HG03575 (cell line): ENCODE measurements around the gene NRG3.

Experiments
- ATAC-seq: cut with Tn5 transposase; IDR thresholded peaks from one replicate; pipeline ENCODE4 v1.9.1; 2021; ENCODE audit not compliant: unreplicated experiment, insufficient number of reproducible peaks, low FRiP score; ENCODE audit errors: extremely low read depth

NRG3 gene

GRCh38 chr10:81943583-81943982, 68.6 kb downstream of the NRG3 start:
- ATAC-seq: no peak

- ATAC-seq: no peak
Measured at GRCh38 chr10:81944609-81945008, 69.6 kb downstream of the NRG3 start.

- no peak for ATAC-seq
Measured at GRCh38 chr10:81949283-81949682, 74.3 kb downstream of the NRG3 start.

GRCh38 chr10:81950358-81950757, 75.4 kb downstream of the NRG3 start:
- ATAC-seq: no peak

GRCh38 chr10:81953420-81953819, 78.4 kb downstream of the NRG3 start:
- ATAC-seq: no peak

- ATAC-seq: no peak
Measured at GRCh38 chr10:81957976-81958375, 83.0 kb downstream of the NRG3 start.

GRCh38 chr10:81959016-81959415, 84.0 kb downstream of the NRG3 start:
- no peak for ATAC-seq

GRCh38 chr10:81961451-81962184, 86.6 kb downstream of the NRG3 start:
- no peak for ATAC-seq

GRCh38 chr10:81963606-81964005, 88.6 kb downstream of the NRG3 start:
- ATAC-seq: no peak

- ATAC-seq: no peak
Measured at GRCh38 chr10:81967716-81968115, 92.7 kb downstream of the NRG3 start.

GRCh38 chr10:81969136-81969535, 94.1 kb downstream of the NRG3 start:
- ATAC-seq: no peak

GRCh38 chr10:81978238-81978637, 103.2 kb downstream of the NRG3 start:
- ATAC-seq: no peak

GRCh38 chr10:81981724-81982123, 106.7 kb downstream of the NRG3 start:
- ATAC-seq: no peak

GRCh38 chr10:81984428-81984827, 109.4 kb downstream of the NRG3 start:
- ATAC-seq: no peak

- no peak for ATAC-seq
Measured at GRCh38 chr10:81995254-81995653, 120.3 kb downstream of the NRG3 start.

- ATAC-seq: no peak
Measured at GRCh38 chr10:81996927-81997326, 121.9 kb downstream of the NRG3 start.

- ATAC-seq: no peak
Measured at GRCh38 chr10:82020999-82021398, 146.0 kb downstream of the NRG3 start.

- no peak for ATAC-seq
Measured at GRCh38 chr10:82027711-82028110, 152.7 kb downstream of the NRG3 start.

- ATAC-seq: no peak
Measured at GRCh38 chr10:82037076-82037475, 162.1 kb downstream of the NRG3 start.

GRCh38 chr10:82038587-82038986, 163.6 kb downstream of the NRG3 start:
- ATAC-seq: no peak

GRCh38 chr10:82040336-82040735, 165.3 kb downstream of the NRG3 start:
- no peak for ATAC-seq
